GM12878 (cell line): ENCODE results near the gene MGA. TPM values are rescaled to one million over a fixed set of nuclear protein-coding genes. Genes with fewer than 3 reads are reported as not detected.

Experiments used
- BHLHE40 ChIP-seq, 2 experiments: fragments of 450-650 bp in 1 of 2; IDR thresholded peaks; 2 replicates each; pipeline ENCODE4 v1.6.1; 2011 to 2017; ENCODE audit warnings: low read depth in 2 of 2, borderline replicate concordance in 1 of 2, improper control_type of control experiment in 1 of 2, low read length in 1 of 2, mild to moderate bottlenecking in 1 of 2
- CBX5 ChIP-seq: sonication (generic); IDR thresholded peaks from 2 replicates; pipeline ENCODE4 v1.6.1; 2016; ENCODE audit warnings: low read depth, moderate library complexity, mild to moderate bottlenecking, inconsistent platforms
- CTCF ChIP-seq, 3 experiments: IDR thresholded peaks in 2 of 3; conservative IDR thresholded peaks in 1 of 3; 2 replicates each; pipeline ENCODE4 v1.5.1; 2011; ENCODE audit warnings: low read depth in 3 of 3, low read length in 3 of 3, mild to moderate bottlenecking in 3 of 3, control low read depth in 2 of 3, moderate library complexity in 2 of 3, inconsistent platforms in 1 of 3, mixed read lengths in 1 of 3; ENCODE audit not compliant: control insufficient read depth in 2 of 3, insufficient read depth in 1 of 3; ENCODE audit errors: extremely low read depth in 1 of 3
- E2F8 ChIP-seq: fragments of 450-650 bp; IDR thresholded peaks from 2 replicates; pipeline ENCODE4 v1.6.1; 2018; ENCODE audit warnings: mild to moderate bottlenecking, low read depth, moderate library complexity; ENCODE audit not compliant: partially characterized antibody
- SIN3A ChIP-seq: IDR thresholded peaks from 2 replicates; pipeline ENCODE4 v1.6.1; 2012; ENCODE audit warnings: low read depth, low read length, improper control_type of control experiment
- SREBF1 ChIP-seq: IDR thresholded peaks from 2 replicates; pipeline ENCODE4 v1.6.1; 2012; ENCODE audit warnings: mild to moderate bottlenecking, low read length
- SREBF2 ChIP-seq: IDR thresholded peaks from 2 replicates; pipeline ENCODE4 v1.6.1; 2012; ENCODE audit warnings: mild to moderate bottlenecking, low read length
- TAF1 ChIP-seq: IDR thresholded peaks from 2 replicates; pipeline ENCODE4 v1.6.1; 2011; ENCODE audit warnings: mild to moderate bottlenecking, low read depth, low read length, borderline replicate concordance
- ZSCAN29 ChIP-seq: fragments of 450-650 bp; IDR thresholded peaks from 2 replicates; pipeline ENCODE4 v1.6.1; 2017; ENCODE audit warnings: mild to moderate bottlenecking, moderate library complexity
- polyA plus RNA-seq, 11 experiments: library from polyadenylated mRNA; depleted of rRNA in 4 of 11; unstranded in 6 of 11; stranded (reverse) in 5 of 11; fragments of >200 nt; fragmentation: Nextera tagmentation in 4 of 11; fragmentation: Illumina TruSeq in 1 of 11; extraction: Ambion mirVana in 4 of 11; extraction: Trizol in 1 of 11; gene quantifications; 1 replicate in 1 of 11; 2 replicates in 10 of 11; pipeline versions ENCODE4 v1.2.1 to v1.2.3, GENCODE V29; 2011 to 2016; ENCODE audit warnings: inconsistent platforms in 2 of 11, missing spikeins in 2 of 11, low read depth in 1 of 11
- total RNA-seq, 4 experiments: library from RNA; depleted of rRNA in 3 of 4; stranded (reverse); fragments of >200 nt in 3 of 4; fragmentation: Illumina TruSeq in 1 of 4; extraction: Trizol in 1 of 4; gene quantifications; 2 replicates each; pipeline versions ENCODE4 v1.2.1 to v1.2.3, GENCODE V29; 2013 to 2021

Gene MGA
- total and polyA plus RNA-seq, 10 of the 15 experiments (the other 5 are each of a cell fraction or from before 2014, with no cell fraction given): 2.6 to 29.6 (median 17.0) TPM

- peak in 2 of 3 experiments; percentile 5 to 23; a peak in 1 of 6 replicates for TF ChIP-seq CTCF (IDR thresholded peaks at IDR 0.05 in 2 of 3, conservative IDR thresholded peaks at IDR 0.05 in 1 of 3; ENCODE audit: control insufficient read depth in 2 of 3, extremely low read depth in 1 of 3, insufficient read depth in 1 of 3, low read depth in 3 of 3, low read length in 3 of 3)
- peak; percentile 21 for TF ChIP-seq E2F8
- TF ChIP-seq CBX5: 0 out of 2 replicates have a peak, but pooled peaks have one; percentile 0
- TF ChIP-seq BHLHE40 (IDR thresholded peaks at IDR 0.05; ENCODE audit: borderline replicate concordance in 1 of 2, low read depth in 2 of 2, low read length in 1 of 2): no peak
- no peak for TF ChIP-seq ZSCAN29
- TF ChIP-seq SREBF2: no peak
- TF ChIP-seq SREBF1: no peak
- no peak; the same call in 1 of the 2 replicates for TF ChIP-seq SIN3A
- no peak for TF ChIP-seq TAF1
Measured at GRCh38 chr15:41661078-41661517, 893 bp downstream of the MGA start (continued).
